Liver (tissue), 9 donors: ENCODE measurements around the gene CCDC200. TPM values are rescaled to one million over a fixed set of nuclear protein-coding genes. Genes with fewer than 3 reads are reported as not detected.
"Not testable (repeated sequence)": the region's sequence is repeated elsewhere in the genome, so short reads cannot be mapped to it uniquely, and the experiment has no call there.

ENCODE experiments used
- DNase-seq: peaks from one replicate; pipeline ENCODE4 v3.0.0-alpha.2; 2017; ENCODE audit warnings: low spot score
- H3K27ac ChIP-seq, 2 donors: one replicate each; pipeline ENCODE4 v1.7.0; 2013; ENCODE audit warnings: inconsistent platforms in 2 of 2, low read length in 2 of 2, control low read depth in 1 of 2, low read depth in 1 of 2, mild to moderate bottlenecking in 1 of 2
- H3K27me3 ChIP-seq, 4 donors: one replicate each; pipeline versions ENCODE4 v1.6.1 to v1.7.0; 2013; ENCODE audit warnings: low read length in 3 of 4, inconsistent platforms in 1 of 4, mild to moderate bottlenecking in 1 of 4, moderate library complexity in 1 of 4; ENCODE audit not compliant: control insufficient read depth in 4 of 4, insufficient read depth in 4 of 4
- H3K36me3 ChIP-seq, 4 donors: one replicate each; pipeline versions ENCODE4 v1.6.1 to v1.7.0; 2013; ENCODE audit warnings: low read length in 3 of 4, mild to moderate bottlenecking in 3 of 4, low read depth in 1 of 4, moderate library complexity in 1 of 4; ENCODE audit not compliant: control insufficient read depth in 4 of 4, insufficient read depth in 3 of 4
- H3K4me1 ChIP-seq, 4 donors: one replicate each; pipeline versions ENCODE4 v1.6.1 to v1.7.0; 2013; ENCODE audit warnings: low read length in 3 of 4, mild to moderate bottlenecking in 3 of 4, moderate library complexity in 1 of 4; ENCODE audit not compliant: control insufficient read depth in 4 of 4, insufficient read depth in 4 of 4
- H3K4me3 ChIP-seq, 3 donors: one replicate each; pipeline versions ENCODE4 v1.6.1 to v1.7.0; 2013; ENCODE audit warnings: low read length in 3 of 3, control low read depth in 1 of 3, low read depth in 1 of 3, mild to moderate bottlenecking in 1 of 3
- H3K9ac ChIP-seq, 2 donors: one replicate each; pipeline ENCODE4 v1.7.0; 2013; ENCODE audit warnings: low read length in 2 of 2, mild to moderate bottlenecking in 2 of 2, moderate library complexity in 2 of 2, control low read depth in 1 of 2, low read depth in 1 of 2
- H3K9me3 ChIP-seq, 4 donors: one replicate each; pipeline versions ENCODE4 v1.6.1 to v1.7.0; 2013; ENCODE audit warnings: low read length in 3 of 4; ENCODE audit not compliant: control insufficient read depth in 4 of 4
- CTCF ChIP-seq: fragments of 150-350 bp; IDR thresholded peaks from 2 replicates; pipeline ENCODE4 v1.5.1; 2017; ENCODE audit warnings: improper control_type of control experiment, low read depth, low read length; ENCODE audit not compliant: missing input control
- FOXA1 ChIP-seq: IDR thresholded peaks from 2 replicates; pipeline ENCODE4 v1.6.1; 2016; ENCODE audit warnings: antibody characterized with exemption
- GABPA ChIP-seq, 2 donors: IDR thresholded peaks in 1 of 2; conservative IDR thresholded peaks in 1 of 2; 2 replicates each; pipeline ENCODE4 v1.6.1; 2016; ENCODE audit warnings: antibody characterized with exemption in 2 of 2, mild to moderate bottlenecking in 1 of 2, moderate library complexity in 1 of 2
- HNF4A ChIP-seq, 2 donors: conservative IDR thresholded peaks; 2 replicates each; pipeline ENCODE4 v1.6.1; 2016; ENCODE audit warnings: antibody characterized with exemption in 2 of 2, mild to moderate bottlenecking in 2 of 2
- HNF4G ChIP-seq: IDR thresholded peaks from 2 replicates; pipeline ENCODE4 v1.6.1; 2016; ENCODE audit warnings: antibody characterized with exemption
- JUND ChIP-seq, 2 donors: IDR thresholded peaks; 2 replicates each; pipeline ENCODE4 v1.6.1; 2016; ENCODE audit warnings: antibody characterized with exemption in 2 of 2
- MAX ChIP-seq: IDR thresholded peaks from 2 replicates; pipeline ENCODE4 v1.6.1; 2016; ENCODE audit warnings: antibody characterized with exemption
- NR2F2 ChIP-seq: IDR thresholded peaks from 2 replicates; pipeline ENCODE4 v1.6.1; 2016; ENCODE audit warnings: antibody characterized with exemption
- RAD21 ChIP-seq, 2 donors: IDR thresholded peaks; 2 replicates each; pipeline ENCODE4 v1.6.1; 2016; ENCODE audit warnings: antibody characterized with exemption in 2 of 2, mild to moderate bottlenecking in 2 of 2
- RXRA ChIP-seq, 2 donors: IDR thresholded peaks; 2 replicates each; pipeline ENCODE4 v1.6.1; 2017 to 2018; ENCODE audit warnings: antibody characterized with exemption in 2 of 2, mild to moderate bottlenecking in 1 of 2
- SP1 ChIP-seq: IDR thresholded peaks from 2 replicates; pipeline ENCODE4 v1.6.1; 2018; ENCODE audit warnings: antibody characterized with exemption, mild to moderate bottlenecking
- TAF1 ChIP-seq: conservative IDR thresholded peaks from 2 replicates; pipeline ENCODE4 v1.6.1; 2016; ENCODE audit warnings: antibody characterized with exemption, mild to moderate bottlenecking
- YY1 ChIP-seq: IDR thresholded peaks from 2 replicates; pipeline ENCODE4 v1.6.1; 2016; ENCODE audit warnings: antibody characterized with exemption, mild to moderate bottlenecking
- WGBS: extraction: QIAGEN DNeasy Blood & Tissue Kit; methylation state at CpG from one replicate; pipeline ENCODE4 v1.1.7; 2013; 5-methylcytosine and 5-hydroxymethylcytosine counted together
- polyA plus RNA-seq, 2 donors: library from polyadenylated mRNA; stranded (reverse) in 1 of 2; unstranded in 1 of 2; fragments of 200-250 nt in 1 of 2; fragments of >200 nt in 1 of 2; fragmentation: Nextera tagmentation in 1 of 2; extraction: Ambion mirVana in 1 of 2; gene quantifications; one replicate each; pipeline versions ENCODE4 v1.2.1 to v1.2.3, GENCODE V29; 2013 to 2015
- total RNA-seq, 2 donors: library from RNA; depleted of rRNA; stranded (reverse); fragments of >200 nt; gene quantifications; one replicate each; pipeline ENCODE4 v1.2.3, GENCODE V29; 2014
- TF ChIP-seq, protein P1 (sequence below): IDR thresholded peaks from 2 replicates; pipeline ENCODE4 v1.6.1; 2016; ENCODE audit warnings: antibody characterized with exemption
- TF ChIP-seq, protein P2 (sequence below): IDR thresholded peaks from 2 replicates; pipeline ENCODE4 v1.6.1; 2016; ENCODE audit warnings: antibody characterized with exemption
- TF ChIP-seq, protein P3 (sequence below): IDR thresholded peaks from 2 replicates; pipeline ENCODE4 v1.6.1; 2016; ENCODE audit warnings: antibody characterized with exemption, mild to moderate bottlenecking
- donor health status: healthy.
- donor health status: healthy.
- donor health status: healthy.
- donor health status: healthy.
- donor health status: healthy.

The CCDC200 gene
- total and polyA plus RNA-seq, 4 donors = 1.3 TPM; not detected in 3

DNA sequence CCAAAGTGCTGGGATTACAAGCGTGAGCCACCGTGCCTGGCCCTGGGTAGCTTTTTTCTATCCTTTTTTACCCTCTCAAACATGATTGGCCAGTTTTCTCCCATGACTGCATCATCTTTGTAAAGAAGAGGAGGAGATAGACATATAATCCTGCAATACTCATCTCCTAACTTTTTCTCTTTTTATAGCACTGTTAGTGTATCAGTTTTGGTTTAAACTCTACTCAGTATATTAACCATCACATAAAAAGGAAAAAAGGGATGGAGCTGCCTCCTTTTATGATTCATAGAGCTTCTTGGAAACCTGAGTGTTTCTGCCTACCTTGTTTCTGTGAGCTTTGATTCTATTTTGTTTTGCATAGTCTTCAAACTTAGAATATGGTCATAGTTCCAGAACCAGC lies 28.8 kb downstream of the CCDC200 start:
- TF ChIP-seq YY1 = no peak
- no peak for TF ChIP-seq FOXA1
- no peak for TF ChIP-seq HNF4G
- no peak for TF ChIP-seq JUND (IDR thresholded peaks at IDR 0.05)
- no peak for TF ChIP-seq CTCF
- TF ChIP-seq, protein P1, sequence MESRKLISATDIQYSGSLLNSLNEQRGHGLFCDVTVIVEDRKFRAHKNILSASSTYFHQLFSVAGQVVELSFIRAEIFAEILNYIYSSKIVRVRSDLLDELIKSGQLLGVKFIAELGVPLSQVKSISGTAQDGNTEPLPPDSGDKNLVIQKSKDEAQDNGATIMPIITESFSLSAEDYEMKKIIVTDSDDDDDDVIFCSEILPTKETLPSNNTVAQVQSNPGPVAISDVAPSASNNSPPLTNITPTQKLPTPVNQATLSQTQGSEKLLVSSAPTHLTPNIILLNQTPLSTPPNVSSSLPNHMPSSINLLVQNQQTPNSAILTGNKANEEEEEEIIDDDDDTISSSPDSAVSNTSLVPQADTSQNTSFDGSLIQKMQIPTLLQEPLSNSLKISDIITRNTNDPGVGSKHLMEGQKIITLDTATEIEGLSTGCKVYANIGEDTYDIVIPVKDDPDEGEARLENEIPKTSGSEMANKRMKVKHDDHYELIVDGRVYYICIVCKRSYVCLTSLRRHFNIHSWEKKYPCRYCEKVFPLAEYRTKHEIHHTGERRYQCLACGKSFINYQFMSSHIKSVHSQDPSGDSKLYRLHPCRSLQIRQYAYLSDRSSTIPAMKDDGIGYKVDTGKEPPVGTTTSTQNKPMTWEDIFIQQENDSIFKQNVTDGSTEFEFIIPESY = no peak
- Histone ChIP-seq H3K36me3 (peaks cover 24 to 74% (median 69%) of the 10 kb centered on the region in 4 donors), H3K9ac (no peak overlapping the region), H3K27ac (no peak overlapping the region), H3K9me3 (no peaks in the 10 kb centered on the region), H3K4me3 (no peak overlapping the region), H3K4me1 (no peaks in the 10 kb centered on the region), H3K27me3 (no peaks in the 10 kb centered on the region)
- WGBS = 97% methylated on average over 2 of the region's 2 CpGs
- DNase-seq = no peak

- H3K9ac ChIP-seq = no peak overlapping the region
- no peak overlapping the region for H3K27ac ChIP-seq
- no peak for TF ChIP-seq MAX
- no peak for TF ChIP-seq JUND (IDR thresholded peaks at IDR 0.05)
- TF ChIP-seq GABPA (IDR thresholded peaks at IDR 0.05 in 1 of 2, conservative IDR thresholded peaks at IDR 0.05 in 1 of 2) = no peak
- no peak for TF ChIP-seq SP1
- no peak for TF ChIP-seq NR2F2
- TF ChIP-seq, protein P2, sequence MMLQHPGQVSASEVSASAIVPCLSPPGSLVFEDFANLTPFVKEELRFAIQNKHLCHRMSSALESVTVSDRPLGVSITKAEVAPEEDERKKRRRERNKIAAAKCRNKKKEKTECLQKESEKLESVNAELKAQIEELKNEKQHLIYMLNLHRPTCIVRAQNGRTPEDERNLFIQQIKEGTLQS = no peak
- TF ChIP-seq HNF4G = no peak
- no peak for TF ChIP-seq CTCF
- TF ChIP-seq HNF4A (conservative IDR thresholded peaks at IDR 0.05) = no peak
- no peak for TF ChIP-seq YY1
- TF ChIP-seq, protein P1 = no peak
- TF ChIP-seq RXRA (IDR thresholded peaks at IDR 0.05) = no peak
- TF ChIP-seq, protein P3, sequence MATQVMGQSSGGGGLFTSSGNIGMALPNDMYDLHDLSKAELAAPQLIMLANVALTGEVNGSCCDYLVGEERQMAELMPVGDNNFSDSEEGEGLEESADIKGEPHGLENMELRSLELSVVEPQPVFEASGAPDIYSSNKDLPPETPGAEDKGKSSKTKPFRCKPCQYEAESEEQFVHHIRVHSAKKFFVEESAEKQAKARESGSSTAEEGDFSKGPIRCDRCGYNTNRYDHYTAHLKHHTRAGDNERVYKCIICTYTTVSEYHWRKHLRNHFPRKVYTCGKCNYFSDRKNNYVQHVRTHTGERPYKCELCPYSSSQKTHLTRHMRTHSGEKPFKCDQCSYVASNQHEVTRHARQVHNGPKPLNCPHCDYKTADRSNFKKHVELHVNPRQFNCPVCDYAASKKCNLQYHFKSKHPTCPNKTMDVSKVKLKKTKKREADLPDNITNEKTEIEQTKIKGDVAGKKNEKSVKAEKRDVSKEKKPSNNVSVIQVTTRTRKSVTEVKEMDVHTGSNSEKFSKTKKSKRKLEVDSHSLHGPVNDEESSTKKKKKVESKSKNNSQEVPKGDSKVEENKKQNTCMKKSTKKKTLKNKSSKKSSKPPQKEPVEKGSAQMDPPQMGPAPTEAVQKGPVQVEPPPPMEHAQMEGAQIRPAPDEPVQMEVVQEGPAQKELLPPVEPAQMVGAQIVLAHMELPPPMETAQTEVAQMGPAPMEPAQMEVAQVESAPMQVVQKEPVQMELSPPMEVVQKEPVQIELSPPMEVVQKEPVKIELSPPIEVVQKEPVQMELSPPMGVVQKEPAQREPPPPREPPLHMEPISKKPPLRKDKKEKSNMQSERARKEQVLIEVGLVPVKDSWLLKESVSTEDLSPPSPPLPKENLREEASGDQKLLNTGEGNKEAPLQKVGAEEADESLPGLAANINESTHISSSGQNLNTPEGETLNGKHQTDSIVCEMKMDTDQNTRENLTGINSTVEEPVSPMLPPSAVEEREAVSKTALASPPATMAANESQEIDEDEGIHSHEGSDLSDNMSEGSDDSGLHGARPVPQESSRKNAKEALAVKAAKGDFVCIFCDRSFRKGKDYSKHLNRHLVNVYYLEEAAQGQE = no peak
- TF ChIP-seq TAF1 = no peak
- no peak for TF ChIP-seq RAD21 (IDR thresholded peaks at IDR 0.05)
- no peak for TF ChIP-seq FOXA1
- H3K4me1 ChIP-seq = no peaks in the 10 kb centered on the region
- H3K36me3 ChIP-seq = peaks cover 22 to 77% (median 71%) of the 10 kb centered on the region in 4 donors
- no peak for DNase-seq
- H3K9me3 ChIP-seq = no peaks in the 10 kb centered on the region
- 86% methylated on average over 5 of the region's 5 CpGs for WGBS
- no peaks in the 10 kb centered on the region for H3K27me3 ChIP-seq
- H3K4me3 ChIP-seq = no peak overlapping the region
Observed at GRCh38 chr17:43193251-43193650, 35.2 kb downstream of the CCDC200 start.

DNA sequence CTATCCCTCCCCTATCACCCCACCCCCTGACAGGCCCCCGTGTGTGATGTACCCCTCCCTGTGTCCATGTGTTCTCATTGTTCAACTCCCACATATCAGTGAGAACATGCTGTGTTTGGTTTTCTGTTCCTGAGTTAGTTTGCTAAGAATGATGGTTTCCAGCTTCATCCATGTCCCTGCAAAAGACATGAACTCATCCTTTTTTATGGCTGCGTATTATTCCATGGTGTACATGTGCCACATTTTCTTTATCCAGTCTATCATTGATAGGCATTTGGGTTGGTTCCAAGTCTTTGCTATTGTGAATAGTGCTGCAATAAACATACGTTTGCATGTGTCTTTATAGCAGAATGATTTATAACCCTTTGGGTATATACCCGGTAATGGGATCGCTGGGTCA lies 41.8 kb downstream of the CCDC200 start:
- not testable (repeated sequence) for H3K27me3 ChIP-seq, H3K9me3 ChIP-seq, H3K4me3 ChIP-seq, H3K9ac ChIP-seq, DNase-seq, H3K27ac ChIP-seq, H3K4me1 ChIP-seq
- WGBS = 92% methylated on average over 5 of the region's 5 CpGs
- peaks cover 10 to 48% (median 39%) of the 10 kb centered on the region in 4 donors for H3K36me3 ChIP-seq
